ENCODE data around the gene NSRP1. TPM values are rescaled to one million over a fixed set of nuclear protein-coding genes. Genes with fewer than 3 reads are reported as not detected.

Gene NSRP1
- total RNA-seq, 1 experiment from 2014 or later = 34.3 TPM

- no peak for DNase-seq
- H3K9me2 ChIP-seq (ENCODE audit: insufficient read depth) = no peaks in the 10 kb centered on the region
- CTCF ChIA-PET = no interaction called here
- no peak overlapping the region for H3K4me3 ChIP-seq
- H3K79me2 ChIP-seq (ENCODE audit: low read depth) = no peaks in the 10 kb centered on the region
- POLR2A ChIA-PET (ENCODE audit: unreplicated experiment) = no interaction called here
- H3K9me3 ChIP-seq (ENCODE audit: insufficient read depth, low read depth) = no peaks in the 10 kb centered on the region
- no TSS peak for BruUV-seq (replicated peaks)
- H3K4me1 ChIP-seq (replicated peaks; ENCODE audit: insufficient read depth) = no peaks in the 10 kb centered on the region
- H3F3A ChIP-seq (ENCODE audit: insufficient read depth, low read depth) = no peaks in the 10 kb centered on the region
- intact Hi-C loops (cut with micrococcal nuclease; ENCODE audit: unreplicated experiment) = no loop called here
- no peaks in the 10 kb centered on the region for H4K20me1 ChIP-seq (ENCODE audit: insufficient read depth)
- H3K4me2 ChIP-seq = no peak overlapping the region
- H3K27ac ChIP-seq = no peak overlapping the region
- H3K27me3 ChIP-seq (ENCODE audit: insufficient read depth, low read depth) = 0 out of 2 replicates have a peak, but pooled peaks cover 8% of the 10 kb centered on the region
- no peaks in the 10 kb centered on the region for H3K36me3 ChIP-seq (ENCODE audit: low read depth)
- no peak overlapping the region for H2AFZ ChIP-seq
- TF ChIP-seq EZH2 (IDR thresholded peaks at IDR 0.05; ENCODE audit: low read depth) (no peak), CTCF (conservative IDR thresholded peaks at IDR 0.05) (no peak)
These were observed 41.9 kb upstream of the NSRP1 start for GRCh38 chr17:30074730-30075129.

- no TSS peak for BruUV-seq (replicated peaks)
- CTCF ChIA-PET = interaction anchor here (0.6 kb wide), 1 partner anchor 16 kb away, joined by 3 read pairs; no protein-coding TSS in a partner anchor
- Histone ChIP-seq H3K9me2 (ENCODE audit: insufficient read depth) (no peaks in the 10 kb centered on the region), H3K27me3 (ENCODE audit: insufficient read depth, low read depth) (0 out of 2 replicates have a peak, but pooled peaks cover 8% of the 10 kb centered on the region), H3K79me2 (ENCODE audit: low read depth) (no peaks in the 10 kb centered on the region), H3K27ac (no peak overlapping the region), H3K36me3 (ENCODE audit: low read depth) (no peaks in the 10 kb centered on the region), H3K4me2 (no peak overlapping the region), H3F3A (ENCODE audit: insufficient read depth, low read depth) (no peaks in the 10 kb centered on the region), H3K4me3 (no peak overlapping the region), H3K9me3 (ENCODE audit: insufficient read depth, low read depth) (no peaks in the 10 kb centered on the region), H4K20me1 (ENCODE audit: insufficient read depth) (no peaks in the 10 kb centered on the region), H2AFZ (no peak overlapping the region), H3K4me1 (replicated peaks; ENCODE audit: insufficient read depth) (no peaks in the 10 kb centered on the region)
- intact Hi-C loops (cut with micrococcal nuclease; ENCODE audit: unreplicated experiment) = no loop called here
- no peak for DNase-seq
- POLR2A ChIA-PET (ENCODE audit: unreplicated experiment) = no interaction called here
- TF ChIP-seq EZH2 (IDR thresholded peaks at IDR 0.05; ENCODE audit: low read depth) (no peak), CTCF (conservative IDR thresholded peaks at IDR 0.05) (no peak)
These were observed 33.8 kb upstream of the NSRP1 start for GRCh38 chr17:30082773-30083172.

GRCh38 chr17:30084788-30085187 is 31.8 kb upstream of the NSRP1 start:
- Histone ChIP-seq H3K36me3 (ENCODE audit: low read depth) (no peaks in the 10 kb centered on the region), H4K20me1 (ENCODE audit: insufficient read depth) (no peaks in the 10 kb centered on the region), H3K4me3 (no peak overlapping the region), H3F3A (ENCODE audit: insufficient read depth, low read depth) (no peaks in the 10 kb centered on the region), H3K4me1 (replicated peaks; ENCODE audit: insufficient read depth) (no peaks in the 10 kb centered on the region), H3K27ac (no peak overlapping the region), H3K4me2 (no peak overlapping the region), H2AFZ (no peak overlapping the region), H3K27me3 (ENCODE audit: insufficient read depth, low read depth) (no peaks in the 10 kb centered on the region), H3K9me3 (ENCODE audit: insufficient read depth, low read depth) (no peaks in the 10 kb centered on the region), H3K79me2 (ENCODE audit: low read depth) (no peaks in the 10 kb centered on the region), H3K9me2 (ENCODE audit: insufficient read depth) (no peaks in the 10 kb centered on the region)
- DNase-seq = no peak
- BruUV-seq (replicated peaks) = no TSS peak
- POLR2A ChIA-PET (ENCODE audit: unreplicated experiment) = no interaction called here
- CTCF ChIA-PET = no interaction called here
- TF ChIP-seq EZH2 (IDR thresholded peaks at IDR 0.05; ENCODE audit: low read depth) (no peak), CTCF (conservative IDR thresholded peaks at IDR 0.05) (no peak)
- intact Hi-C loops (cut with micrococcal nuclease; ENCODE audit: unreplicated experiment) = no loop called here
